Natural killer cell (primary cell): Measurements from ENCODE around the gene IGF1R. TPM values are rescaled to one million over a fixed set of nuclear protein-coding genes. Genes with fewer than 3 reads are reported as not detected.

Source experiments
- ATAC-seq, 3 donors: fragments of 150-1000 bp in 2 of 3; fragments of 200-7000 bp in 1 of 3; cut with Tn5 transposase; 1 replicate in 1 of 3; 2 replicates in 2 of 3; pipeline ENCODE4 v1.10.0; 2021; ENCODE audit warnings: mild to moderate bottlenecking in 2 of 3, moderate library complexity in 2 of 3
- DNase-seq, 2 donors: peaks; one replicate each; pipeline versions ENCODE4 v3.0.0 to v3.0.0-alpha.2; 2013 to 2021; ENCODE audit warnings: mixed read lengths in 1 of 2
- H3K27ac ChIP-seq: one replicate; pipeline ENCODE4 v1.5.1; 2013; ENCODE audit warnings: mild to moderate bottlenecking, low read length
- H3K27me3 ChIP-seq: one replicate; pipeline ENCODE4 v1.6.1; 2013; ENCODE audit warnings: low read length; ENCODE audit not compliant: control insufficient read depth, insufficient read depth
- H3K36me3 ChIP-seq: one replicate; pipeline ENCODE4 v1.6.1; 2013; ENCODE audit warnings: low read length; ENCODE audit not compliant: control insufficient read depth, insufficient read depth
- H3K4me1 ChIP-seq: one replicate; pipeline ENCODE4 v1.6.1; 2013; ENCODE audit warnings: low read length; ENCODE audit not compliant: control insufficient read depth, insufficient read depth
- H3K4me3 ChIP-seq: one replicate; pipeline ENCODE4 v1.5.1; 2013; ENCODE audit warnings: low read length
- H3K9me3 ChIP-seq: one replicate; pipeline ENCODE4 v1.6.1; 2013; ENCODE audit warnings: low read length; ENCODE audit not compliant: control insufficient read depth, insufficient read depth
- H3K27ac Mint-ChIP-seq, 2 donors: one replicate each; pipeline ENCODE4 v1.8.0; 2022; ENCODE audit warnings: mild to moderate bottlenecking in 2 of 2, mixed read lengths in 2 of 2, moderate library complexity in 1 of 2
- H3K27me3 Mint-ChIP-seq, 2 donors: one replicate each; pipeline ENCODE4 v1.8.0; 2022; ENCODE audit warnings: low read depth in 2 of 2, mixed read lengths in 2 of 2
- H3K36me3 Mint-ChIP-seq: one replicate; pipeline ENCODE4 v1.8.0; 2022; ENCODE audit warnings: mixed read lengths
- H3K4me1 Mint-ChIP-seq, 2 donors: one replicate each; pipeline ENCODE4 v1.8.0; 2022; ENCODE audit warnings: mixed read lengths in 2 of 2
- H3K4me3 Mint-ChIP-seq: one replicate; pipeline ENCODE4 v1.8.0; 2022; ENCODE audit warnings: mild to moderate bottlenecking, moderate library complexity, mixed read lengths
- H3K9me3 Mint-ChIP-seq, 2 donors: one replicate each; pipeline ENCODE4 v1.8.0; 2022; ENCODE audit warnings: mixed read lengths in 2 of 2
- CTCF ChIP-seq: fragments of 200-600 bp; IDR thresholded peaks from one replicate; pipeline ENCODE4 v1.8.0; 2022; ENCODE audit warnings: antibody characterized with exemption
- WGBS: methylation state at CpG from one replicate; pipeline ENCODE4 v1.1.7; 2013; ENCODE audit warnings: missing lambda C conversion rate; ENCODE audit not compliant: insufficient coverage; 5-methylcytosine and 5-hydroxymethylcytosine counted together
- intact Hi-C: fragments of 100-400 bp; cut with micrococcal nuclease; formaldehyde crosslinking; loops from one replicate; pipeline ENCODE4 v1.14.2; 2022
- total RNA-seq, 4 donors: library from RNA; stranded (reverse); fragments of 120-200 nt in 1 of 4; gene quantifications; one replicate each; pipeline versions ENCODE4 v1.2.3 to v1.2.4, GENCODE V29; 2013 to 2022

IGF1R gene
- total RNA-seq, 3 donors from 2014 or later (not counting 1 experiment from before 2014, with no cell fraction given), result 47.3 to 50.7 (median 49.0) TPM

- Histone ChIP-seq H3K4me3 (no peak overlapping the region), H3K4me1 (peaks cover 14% of the 10 kb centered on the region), H3K27ac (peak overlapping the region; percentile 34), H3K36me3 (no peaks in the 10 kb centered on the region), H3K9me3 (no peaks in the 10 kb centered on the region), H3K27me3 (no peaks in the 10 kb centered on the region)
- 85% methylated on average over 6 of the region's 6 CpGs for WGBS
- Mint-ChIP-seq H3K9me3 (no peaks in the 10 kb centered on the region), H3K27ac (peak overlapping the region; percentile 60 to 87), H3K27me3 (no peaks in the 10 kb centered on the region), H3K4me3 (peak overlapping the region; percentile 43), H3K4me1 (peaks cover 39 to 41% of the 10 kb centered on the region in 2 donors), H3K36me3 (no peaks in the 10 kb centered on the region)
- no peak for TF ChIP-seq CTCF
- no peak for DNase-seq
- ATAC-seq, result no peak
- intact Hi-C loops, result no loop called here
Measured at GRCh38 chr15:98861188-98861587, 212.8 kb downstream of the IGF1R start.

GRCh38 chr15:98863983-98864382 lies 215.6 kb downstream of the IGF1R start:
- Histone ChIP-seq H3K27ac (no peak overlapping the region), H3K4me1 (peaks cover 9% of the 10 kb centered on the region), H3K9me3 (no peaks in the 10 kb centered on the region), H3K4me3 (no peak overlapping the region), H3K36me3 (no peaks in the 10 kb centered on the region), H3K27me3 (no peaks in the 10 kb centered on the region)
- ATAC-seq (no peak), DNase-seq (no peak)
- no peak overlapping the region for H3K27ac Mint-ChIP-seq
- H3K4me3 Mint-ChIP-seq, result no peak overlapping the region
- peaks cover 40 to 43% of the 10 kb centered on the region in 2 donors for H3K4me1 Mint-ChIP-seq
- no peak for TF ChIP-seq CTCF
- H3K36me3 Mint-ChIP-seq, result no peaks in the 10 kb centered on the region
- intact Hi-C loops, result no loop called here
- H3K27me3 Mint-ChIP-seq, result no peaks in the 10 kb centered on the region
- H3K9me3 Mint-ChIP-seq, result no peaks in the 10 kb centered on the region

GRCh38 chr15:98865397-98866339 lies 217.3 kb downstream of the IGF1R start:
- H3K9me3 ChIP-seq, result no peaks in the 10 kb centered on the region
- no peaks in the 10 kb centered on the region for H3K9me3 Mint-ChIP-seq
- H3K36me3 ChIP-seq, result no peaks in the 10 kb centered on the region
- intact Hi-C loops, result no loop called here
- no peaks in the 10 kb centered on the region for H3K27me3 Mint-ChIP-seq
- H3K27ac ChIP-seq, result peak overlapping the region; percentile 66
- no peaks in the 10 kb centered on the region for H3K36me3 Mint-ChIP-seq
- ATAC-seq (peak; percentile 85 to 92 (median 90)), DNase-seq (peak; percentile 70 to 89)
- peaks cover 34 to 36% of the 10 kb centered on the region in 2 donors for H3K4me1 Mint-ChIP-seq
- H3K27me3 ChIP-seq, result no peaks in the 10 kb centered on the region
- peak overlapping the region; percentile 94 for H3K4me3 Mint-ChIP-seq
- TF ChIP-seq CTCF, result no peak
- H3K4me3 ChIP-seq, result peak overlapping the region; percentile 47
- peak overlapping the region; percentile 83 to 94 for H3K27ac Mint-ChIP-seq
- H3K4me1 ChIP-seq, result peaks cover 9% of the 10 kb centered on the region
- 42% methylated on average over 47 of the region's 50 CpGs for WGBS
